Natural killer cell (primary cell): ENCODE measurements around the gene CDH2. TPM values are rescaled to one million over a fixed set of nuclear protein-coding genes. Genes with fewer than 3 reads are reported as not detected.

Experiments used
- ATAC-seq, 3 donors: fragments of 150-1000 bp in 2 of 3; fragments of 200-7000 bp in 1 of 3; cut with Tn5 transposase; 1 replicate in 1 of 3; 2 replicates in 2 of 3; pipeline ENCODE4 v1.10.0; 2021; ENCODE audit warnings: mild to moderate bottlenecking in 2 of 3, moderate library complexity in 2 of 3
- DNase-seq, 2 donors: peaks; one replicate each; pipeline versions ENCODE4 v3.0.0 to v3.0.0-alpha.2; 2013 to 2021; ENCODE audit warnings: mixed read lengths in 1 of 2
- H3K27ac ChIP-seq: one replicate; pipeline ENCODE4 v1.5.1; 2013; ENCODE audit warnings: mild to moderate bottlenecking, low read length
- H3K27me3 ChIP-seq: one replicate; pipeline ENCODE4 v1.6.1; 2013; ENCODE audit warnings: low read length; ENCODE audit not compliant: control insufficient read depth, insufficient read depth
- H3K36me3 ChIP-seq: one replicate; pipeline ENCODE4 v1.6.1; 2013; ENCODE audit warnings: low read length; ENCODE audit not compliant: control insufficient read depth, insufficient read depth
- H3K4me1 ChIP-seq: one replicate; pipeline ENCODE4 v1.6.1; 2013; ENCODE audit warnings: low read length; ENCODE audit not compliant: control insufficient read depth, insufficient read depth
- H3K4me3 ChIP-seq: one replicate; pipeline ENCODE4 v1.5.1; 2013; ENCODE audit warnings: low read length
- H3K9me3 ChIP-seq: one replicate; pipeline ENCODE4 v1.6.1; 2013; ENCODE audit warnings: low read length; ENCODE audit not compliant: control insufficient read depth, insufficient read depth
- H3K27ac Mint-ChIP-seq, 2 donors: one replicate each; pipeline ENCODE4 v1.8.0; 2022; ENCODE audit warnings: mild to moderate bottlenecking in 2 of 2, mixed read lengths in 2 of 2, moderate library complexity in 1 of 2
- H3K27me3 Mint-ChIP-seq, 2 donors: one replicate each; pipeline ENCODE4 v1.8.0; 2022; ENCODE audit warnings: low read depth in 2 of 2, mixed read lengths in 2 of 2
- H3K36me3 Mint-ChIP-seq: one replicate; pipeline ENCODE4 v1.8.0; 2022; ENCODE audit warnings: mixed read lengths
- H3K4me1 Mint-ChIP-seq, 2 donors: one replicate each; pipeline ENCODE4 v1.8.0; 2022; ENCODE audit warnings: mixed read lengths in 2 of 2
- H3K4me3 Mint-ChIP-seq: one replicate; pipeline ENCODE4 v1.8.0; 2022; ENCODE audit warnings: mild to moderate bottlenecking, moderate library complexity, mixed read lengths
- H3K9me3 Mint-ChIP-seq, 2 donors: one replicate each; pipeline ENCODE4 v1.8.0; 2022; ENCODE audit warnings: mixed read lengths in 2 of 2
- WGBS: methylation state at CpG from one replicate; pipeline ENCODE4 v1.1.7; 2013; ENCODE audit warnings: missing lambda C conversion rate; ENCODE audit not compliant: insufficient coverage; 5-methylcytosine and 5-hydroxymethylcytosine counted together
- intact Hi-C: fragments of 100-400 bp; cut with micrococcal nuclease; formaldehyde crosslinking; loops from one replicate; pipeline ENCODE4 v1.14.2; 2022
- total RNA-seq, 4 donors: library from RNA; stranded (reverse); fragments of 120-200 nt in 1 of 4; gene quantifications; one replicate each; pipeline versions ENCODE4 v1.2.3 to v1.2.4, GENCODE V29; 2013 to 2022
- TF ChIP-seq, protein P1 (sequence below): fragments of 200-600 bp; IDR thresholded peaks from one replicate; pipeline ENCODE4 v1.8.0; 2022; ENCODE audit warnings: antibody characterized with exemption

The CDH2 gene
- total RNA-seq, 3 donors from 2014 or later (not counting 1 experiment from before 2014, with no cell fraction given): 0.09 to 0.35 (median 0.26) TPM

GRCh38 chr18:28050545-28050944 lies 126.4 kb downstream of the CDH2 start:
- ATAC-seq (no peak), DNase-seq (no peak)
- no peaks in the 10 kb centered on the region for H3K36me3 ChIP-seq
- H3K27me3 ChIP-seq: no peaks in the 10 kb centered on the region
- no peak overlapping the region for H3K4me3 ChIP-seq
- H3K36me3 Mint-ChIP-seq: no peaks in the 10 kb centered on the region
- H3K27me3 Mint-ChIP-seq: no peaks in the 10 kb centered on the region
- H3K4me1 Mint-ChIP-seq: no peaks in the 10 kb centered on the region
- H3K27ac ChIP-seq: no peak overlapping the region
- no peaks in the 10 kb centered on the region for H3K9me3 ChIP-seq
- peaks cover 0 to 3% of the 10 kb centered on the region in 2 donors for H3K9me3 Mint-ChIP-seq
- H3K27ac Mint-ChIP-seq: no peak overlapping the region
- no peaks in the 10 kb centered on the region for H3K4me1 ChIP-seq
- TF ChIP-seq, protein P1, sequence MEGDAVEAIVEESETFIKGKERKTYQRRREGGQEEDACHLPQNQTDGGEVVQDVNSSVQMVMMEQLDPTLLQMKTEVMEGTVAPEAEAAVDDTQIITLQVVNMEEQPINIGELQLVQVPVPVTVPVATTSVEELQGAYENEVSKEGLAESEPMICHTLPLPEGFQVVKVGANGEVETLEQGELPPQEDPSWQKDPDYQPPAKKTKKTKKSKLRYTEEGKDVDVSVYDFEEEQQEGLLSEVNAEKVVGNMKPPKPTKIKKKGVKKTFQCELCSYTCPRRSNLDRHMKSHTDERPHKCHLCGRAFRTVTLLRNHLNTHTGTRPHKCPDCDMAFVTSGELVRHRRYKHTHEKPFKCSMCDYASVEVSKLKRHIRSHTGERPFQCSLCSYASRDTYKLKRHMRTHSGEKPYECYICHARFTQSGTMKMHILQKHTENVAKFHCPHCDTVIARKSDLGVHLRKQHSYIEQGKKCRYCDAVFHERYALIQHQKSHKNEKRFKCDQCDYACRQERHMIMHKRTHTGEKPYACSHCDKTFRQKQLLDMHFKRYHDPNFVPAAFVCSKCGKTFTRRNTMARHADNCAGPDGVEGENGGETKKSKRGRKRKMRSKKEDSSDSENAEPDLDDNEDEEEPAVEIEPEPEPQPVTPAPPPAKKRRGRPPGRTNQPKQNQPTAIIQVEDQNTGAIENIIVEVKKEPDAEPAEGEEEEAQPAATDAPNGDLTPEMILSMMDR: no peak
- intact Hi-C loops: no loop called here
- H3K4me3 Mint-ChIP-seq: no peak overlapping the region

DNA sequence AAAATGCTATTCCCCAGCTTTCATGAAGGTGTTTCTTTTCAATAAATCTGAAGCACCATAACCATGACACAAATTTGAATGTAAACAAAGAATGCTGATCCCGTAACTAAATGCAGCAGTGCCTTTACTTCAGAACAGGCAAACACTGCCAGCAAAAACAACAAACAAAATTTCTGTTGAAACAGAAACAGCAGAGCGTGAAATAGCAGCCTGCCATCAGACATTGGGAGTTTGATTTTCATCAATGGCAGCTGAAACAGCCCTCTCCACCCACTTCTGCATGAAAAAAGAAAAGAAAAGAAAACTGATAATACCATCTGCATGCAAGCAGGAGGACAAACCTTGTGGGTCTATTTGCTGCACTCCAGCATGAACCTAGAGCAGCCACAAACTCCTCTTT lies 128.3 kb downstream of the CDH2 start:
- ATAC-seq (no peak), DNase-seq (no peak)
- WGBS: 91% methylated on average over 2 of the region's 2 CpGs
- no peaks in the 10 kb centered on the region for H3K36me3 Mint-ChIP-seq
- Histone ChIP-seq H3K4me1 (no peaks in the 10 kb centered on the region), H3K27ac (no peak overlapping the region), H3K4me3 (no peak overlapping the region), H3K27me3 (no peaks in the 10 kb centered on the region), H3K9me3 (no peaks in the 10 kb centered on the region), H3K36me3 (no peaks in the 10 kb centered on the region)
- H3K4me1 Mint-ChIP-seq: no peaks in the 10 kb centered on the region
- H3K27me3 Mint-ChIP-seq: no peaks in the 10 kb centered on the region
- no peaks in the 10 kb centered on the region for H3K9me3 Mint-ChIP-seq
- intact Hi-C loops: no loop called here
- H3K4me3 Mint-ChIP-seq: no peak overlapping the region
- no peak overlapping the region for H3K27ac Mint-ChIP-seq
- TF ChIP-seq, protein P1: no peak

DNA sequence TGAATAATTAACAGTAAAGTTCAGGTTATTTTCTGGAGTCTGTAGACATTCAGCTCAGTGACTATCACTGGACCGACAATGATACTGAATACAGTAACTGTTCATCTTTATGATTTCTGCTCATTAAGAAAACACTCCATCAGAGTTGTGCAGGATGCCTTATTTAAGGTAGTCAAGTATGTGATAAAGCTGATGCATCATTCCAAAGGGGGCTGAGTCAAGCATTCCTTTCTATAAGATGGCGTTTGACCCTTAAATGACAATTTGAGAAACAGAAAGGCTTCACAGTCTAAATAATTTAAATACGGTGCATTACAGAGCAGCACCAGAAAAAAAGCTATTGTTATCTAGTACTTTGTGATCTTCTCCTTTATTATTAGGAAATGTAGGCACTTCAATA lies 131.1 kb downstream of the CDH2 start:
- ATAC-seq: no peak
- Histone ChIP-seq H3K36me3 (no peaks in the 10 kb centered on the region), H3K4me3 (no peak overlapping the region), H3K9me3 (no peaks in the 10 kb centered on the region), H3K27ac (no peak overlapping the region), H3K4me1 (no peaks in the 10 kb centered on the region), H3K27me3 (no peaks in the 10 kb centered on the region)
- WGBS: 95% methylated on average over 2 of the region's 3 CpGs
- no peak overlapping the region for H3K4me3 Mint-ChIP-seq
- H3K4me1 Mint-ChIP-seq: no peaks in the 10 kb centered on the region
- no peak overlapping the region for H3K27ac Mint-ChIP-seq
- intact Hi-C loops: no loop called here
- no peaks in the 10 kb centered on the region for H3K36me3 Mint-ChIP-seq
- TF ChIP-seq, protein P1: no peak
- no peaks in the 10 kb centered on the region for H3K9me3 Mint-ChIP-seq
- no peak for DNase-seq
- H3K27me3 Mint-ChIP-seq: no peaks in the 10 kb centered on the region

DNA sequence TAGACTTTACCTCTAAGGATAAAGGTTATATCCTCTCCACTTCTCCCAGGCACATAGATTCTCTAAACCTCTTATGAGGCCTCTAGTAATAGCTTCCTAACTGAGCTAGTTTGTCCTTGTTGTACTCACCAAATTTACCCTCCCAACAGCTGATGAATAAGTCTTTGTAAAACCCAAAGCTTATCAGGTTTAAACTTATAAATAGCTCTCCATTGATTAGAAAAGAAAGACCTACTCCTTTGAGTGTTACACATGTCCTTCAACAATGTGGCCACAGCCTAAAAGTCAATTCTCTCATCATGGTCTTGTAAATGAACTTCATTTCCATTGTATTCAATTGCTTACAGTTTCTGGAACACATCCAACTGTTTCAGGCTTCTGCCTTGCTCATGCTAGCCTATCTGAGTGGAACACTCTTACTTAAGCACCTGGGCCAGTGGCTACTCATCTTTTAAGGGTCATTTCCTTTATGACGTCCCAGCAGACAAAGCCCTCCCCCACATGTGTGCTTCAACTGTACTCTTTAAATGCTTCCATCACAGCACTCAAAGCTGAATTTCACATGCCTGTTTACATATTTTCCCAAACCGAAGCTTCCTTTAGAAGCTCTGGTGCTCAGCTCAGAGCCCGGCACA lies 131.6 kb downstream of the CDH2 start:
- no peaks in the 10 kb centered on the region for H3K27me3 ChIP-seq
- no peaks in the 10 kb centered on the region for H3K4me1 ChIP-seq
- Mint-ChIP-seq H3K36me3 (no peaks in the 10 kb centered on the region), H3K27ac (no peak overlapping the region), H3K4me1 (no peaks in the 10 kb centered on the region), H3K4me3 (no peak overlapping the region), H3K9me3 (no peaks in the 10 kb centered on the region), H3K27me3 (no peaks in the 10 kb centered on the region)
- H3K9me3 ChIP-seq: no peaks in the 10 kb centered on the region
- H3K27ac ChIP-seq: no peak overlapping the region
- intact Hi-C loops: no loop called here
- H3K36me3 ChIP-seq: no peaks in the 10 kb centered on the region
- no peak overlapping the region for H3K4me3 ChIP-seq
- DNase-seq (no peak), ATAC-seq (no peak)
- TF ChIP-seq, protein P1: no peak
- 86% methylated on average over 3 of the region's 3 CpGs for WGBS
